Right lobe of liver (tissue), 6 donors: ENCODE measurements around the gene LMOD2. TPM values are rescaled to one million over a fixed set of nuclear protein-coding genes. Genes with fewer than 3 reads are reported as not detected.
"Not testable (repeated sequence)": the region's sequence is repeated elsewhere in the genome, so short reads cannot be mapped to it uniquely, and the experiment has no call there.

Experiments used
- ATAC-seq, 4 donors: fragments of 200-7000 bp; cut with Tn5 transposase; one replicate each; pipeline ENCODE4 v1.9.1; 2020; ENCODE audit warnings: mild to moderate bottlenecking in 4 of 4, moderate library complexity in 4 of 4
- DNase-seq, 3 donors: peaks; one replicate each; pipeline ENCODE4 v3.0.0-alpha.2; 2020
- H3K27ac ChIP-seq, 3 donors: fragments of 200-600 bp; one replicate each; pipeline ENCODE4 v1.8.0; 2022
- H3K27me3 ChIP-seq, 2 donors: fragments of 200-600 bp; one replicate each; pipeline ENCODE4 v1.8.0; 2022
- H3K36me3 ChIP-seq, 4 donors: fragments of 200-600 bp; sonication (generic) in 1 of 4; one replicate each; pipeline versions ENCODE4 v1.5.1 to v1.8.0; 2017 to 2022; ENCODE audit warnings: control low read depth in 1 of 4
- H3K4me1 ChIP-seq, 4 donors: fragments of 200-600 bp; sonication (generic) in 1 of 4; one replicate each; pipeline versions ENCODE4 v1.5.1 to v1.8.0; 2017 to 2022; ENCODE audit warnings: control low read depth in 1 of 4
- H3K4me3 ChIP-seq, 3 donors: fragments of 200-600 bp; one replicate each; pipeline ENCODE4 v1.8.0; 2022
- H3K9me3 ChIP-seq, 4 donors: fragments of 200-600 bp; sonication (generic) in 1 of 4; one replicate each; pipeline versions ENCODE4 v1.5.1 to v1.8.0; 2017 to 2022; ENCODE audit warnings: control low read depth in 1 of 4
- POLR2A ChIP-seq: fragments of 450-650 bp; IDR thresholded peaks from one replicate; pipeline ENCODE4 v1.6.1; 2017; ENCODE audit warnings: antibody characterized with exemption, mild to moderate bottlenecking
- whole genome bisulfite sequencing: methylation state at CpG from one replicate; pipeline ENCODE4 v1.1.6; 2018; ENCODE audit warnings: low coverage, low lambda C conversion rate; ENCODE audit not compliant: insufficient coverage; ENCODE audit errors: missing lambda C conversion rate; 5-methylcytosine and 5-hydroxymethylcytosine counted together
- intact Hi-C, 2 donors: fragments of 100-400 bp; cut with DNase I; formaldehyde crosslinking; loops; one replicate each; pipeline versions ENCODE4 v1.11.2 to v1.14.1; 2022
- total RNA-seq, 6 experiments: library from RNA; depleted of rRNA in 2 of 6; stranded (reverse); fragments of >200 nt in 2 of 6; fragmentation: NEBNext Ultra II Directional in 3 of 6; extraction: Animal tissue kit (Norgen Biotek cat#: 25700) in 3 of 6; gene quantifications; one replicate each; pipeline versions ENCODE4 v1.1.0 to v1.2.4, GENCODE V29; 2016 to 2023
- TF ChIP-seq, protein P1 (sequence below), 4 donors: fragments of 200-600 bp in 3 of 4; fragments of 450-650 bp in 1 of 4; IDR thresholded peaks; one replicate each; pipeline versions ENCODE4 v1.5.1 to v1.8.0; 2016 to 2022; ENCODE audit warnings: antibody characterized with exemption in 4 of 4, mild to moderate bottlenecking in 2 of 4
- donor health status: DM: no; HTN: yes; CAD: no.
- donor health status: DM: no; HTN: no; CAD: no.
- donor health status: DM: no; HTN: no; CAD: no.
- donor health status: DM: no; HTN: yes; CAD: no.
- donor health status: DM: no; HTN: yes; CAD: no.

LMOD2 gene
- total RNA-seq, 6 experiments from 2014 or later = 0.37 TPM; not detected in 5

DNA sequence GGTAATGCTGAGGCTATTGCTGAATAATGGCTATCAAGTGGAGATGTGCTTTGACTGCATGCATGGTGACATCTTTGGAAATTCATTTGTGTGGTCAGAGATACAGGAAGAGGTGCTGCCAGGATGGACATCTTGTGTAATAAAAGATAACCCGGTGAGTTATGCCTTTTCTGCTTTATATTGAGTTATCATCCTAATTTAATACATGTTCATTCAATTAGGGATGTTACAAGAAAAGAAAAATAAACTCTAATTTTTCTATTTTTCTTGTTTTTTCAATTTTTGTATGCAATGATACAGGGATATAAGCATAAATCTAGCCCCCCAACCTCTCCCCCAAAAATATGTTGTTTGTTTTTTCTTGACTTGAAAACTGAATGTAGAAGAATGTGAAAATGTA is 26.4 kb upstream of the LMOD2 start:
- H3K4me3 ChIP-seq = no peak overlapping the region
- ATAC-seq (no peak), DNase-seq (no peak)
- H3K27me3 ChIP-seq = no peaks in the 10 kb centered on the region
- no peaks in the 10 kb centered on the region for H3K36me3 ChIP-seq
- intact Hi-C loops = no loop called here
- no peak overlapping the region for H3K27ac ChIP-seq
- WGBS = 82% methylated on average over 1 of the region's 1 CpG
- no peaks in the 10 kb centered on the region for H3K4me1 ChIP-seq
- H3K9me3 ChIP-seq = no peaks in the 10 kb centered on the region
- TF ChIP-seq POLR2A = no peak
- TF ChIP-seq, protein P1, sequence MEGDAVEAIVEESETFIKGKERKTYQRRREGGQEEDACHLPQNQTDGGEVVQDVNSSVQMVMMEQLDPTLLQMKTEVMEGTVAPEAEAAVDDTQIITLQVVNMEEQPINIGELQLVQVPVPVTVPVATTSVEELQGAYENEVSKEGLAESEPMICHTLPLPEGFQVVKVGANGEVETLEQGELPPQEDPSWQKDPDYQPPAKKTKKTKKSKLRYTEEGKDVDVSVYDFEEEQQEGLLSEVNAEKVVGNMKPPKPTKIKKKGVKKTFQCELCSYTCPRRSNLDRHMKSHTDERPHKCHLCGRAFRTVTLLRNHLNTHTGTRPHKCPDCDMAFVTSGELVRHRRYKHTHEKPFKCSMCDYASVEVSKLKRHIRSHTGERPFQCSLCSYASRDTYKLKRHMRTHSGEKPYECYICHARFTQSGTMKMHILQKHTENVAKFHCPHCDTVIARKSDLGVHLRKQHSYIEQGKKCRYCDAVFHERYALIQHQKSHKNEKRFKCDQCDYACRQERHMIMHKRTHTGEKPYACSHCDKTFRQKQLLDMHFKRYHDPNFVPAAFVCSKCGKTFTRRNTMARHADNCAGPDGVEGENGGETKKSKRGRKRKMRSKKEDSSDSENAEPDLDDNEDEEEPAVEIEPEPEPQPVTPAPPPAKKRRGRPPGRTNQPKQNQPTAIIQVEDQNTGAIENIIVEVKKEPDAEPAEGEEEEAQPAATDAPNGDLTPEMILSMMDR (IDR thresholded peaks at IDR 0.05) = no peak

DNA sequence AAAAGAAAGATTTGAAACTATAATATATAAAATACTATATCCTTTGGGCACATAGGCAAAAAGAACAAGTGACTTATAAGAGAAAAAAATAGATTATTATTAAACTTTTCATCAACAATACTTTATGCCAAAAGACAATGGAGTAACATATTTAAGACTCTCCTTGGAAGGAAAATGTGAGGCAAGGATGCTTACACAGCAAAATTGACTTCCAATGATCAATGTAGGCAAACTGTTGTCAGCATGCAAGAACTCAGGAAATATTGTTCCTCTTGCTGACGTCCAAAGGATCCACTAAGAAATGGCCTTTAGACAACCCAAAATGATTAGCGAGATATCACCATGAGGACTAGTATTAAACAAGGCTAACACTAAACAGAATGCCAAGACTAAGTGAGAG is 22.9 kb upstream of the LMOD2 start:
- Histone ChIP-seq H3K4me3 (no peak overlapping the region), H3K27ac (no peak overlapping the region), H3K27me3 (no peaks in the 10 kb centered on the region), H3K36me3 (no peaks in the 10 kb centered on the region), H3K4me1 (no peaks in the 10 kb centered on the region), H3K9me3 (no peaks in the 10 kb centered on the region)
- no peak for ATAC-seq
- 71% methylated on average over 2 of the region's 2 CpGs for WGBS
- no peak for DNase-seq
- intact Hi-C loops = loop anchor here in 1 of 2 donors (10.0 kb wide), 1 partner anchor 232 kb away; no protein-coding TSS in a partner anchor
- TF ChIP-seq, protein P1 (IDR thresholded peaks at IDR 0.05) = no peak

DNA sequence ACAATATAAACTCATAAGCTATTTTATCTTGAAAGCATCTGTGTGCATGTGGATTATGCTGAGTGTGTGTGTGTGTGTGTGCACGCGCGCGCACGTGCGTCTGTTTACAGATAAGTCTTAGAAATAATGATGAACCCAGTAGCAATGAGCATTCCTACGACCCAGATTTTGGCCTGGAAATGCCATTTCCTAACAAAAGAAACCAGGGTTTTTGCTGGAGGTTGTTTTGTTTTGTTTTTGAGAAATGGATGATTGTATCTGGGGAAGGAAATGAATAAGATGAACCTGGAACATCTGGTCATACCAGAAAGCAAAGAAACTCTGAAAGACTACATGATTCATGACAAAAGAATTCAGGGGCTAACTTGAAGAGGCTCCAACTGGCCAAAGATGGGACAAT is 22.1 kb upstream of the LMOD2 start:
- intact Hi-C loops = loop anchor here in 1 of 2 donors (10.0 kb wide), 1 partner anchor 231 kb away; no protein-coding TSS in a partner anchor
- 74% methylated on average over 7 of the region's 7 CpGs for WGBS
- TF ChIP-seq, protein P1 (IDR thresholded peaks at IDR 0.05) = no peak
- TF ChIP-seq POLR2A = no peak
- no peaks in the 10 kb centered on the region for H3K27me3 ChIP-seq
- ATAC-seq = peak; percentile 27 to 70 (median 40)
- H3K27ac ChIP-seq = no peak overlapping the region
- H3K4me1 ChIP-seq = no peaks in the 10 kb centered on the region
- H3K4me3 ChIP-seq = no peak overlapping the region
- H3K9me3 ChIP-seq = no peaks in the 10 kb centered on the region
- no peaks in the 10 kb centered on the region for H3K36me3 ChIP-seq
- no peak for DNase-seq

DNA sequence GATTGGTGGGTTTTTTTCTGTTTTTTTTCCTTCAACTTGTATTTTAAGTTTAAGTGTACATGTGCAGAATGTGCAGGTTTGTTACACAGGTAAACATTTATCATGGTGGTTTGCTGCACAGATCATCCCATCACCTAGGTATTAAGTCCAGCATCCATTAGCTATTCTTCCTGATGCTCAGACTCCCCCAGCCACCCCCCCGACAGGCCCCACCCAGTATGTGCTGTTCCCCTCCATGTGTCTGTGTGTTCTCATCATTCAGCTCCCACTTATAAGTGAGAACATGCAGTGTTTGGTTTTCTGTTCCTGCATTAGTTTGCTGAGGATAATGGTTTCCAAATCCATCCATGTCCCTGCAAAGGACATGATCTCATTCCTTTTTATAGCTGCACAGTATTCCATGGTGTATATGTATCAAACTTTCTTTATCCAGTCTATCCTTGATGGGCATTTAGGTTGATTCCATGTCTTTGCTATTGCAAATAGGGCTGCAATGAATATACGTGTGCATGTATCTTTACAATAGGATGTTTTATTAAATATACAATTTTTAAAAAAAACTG is 21.6 kb upstream of the LMOD2 start:
- intact Hi-C loops = loop anchor here in 1 of 2 donors (10.0 kb wide), 1 partner anchor 231 kb away; no protein-coding TSS in a partner anchor
- not testable (repeated sequence) for H3K36me3 ChIP-seq, ATAC-seq, H3K27me3 ChIP-seq, H3K9me3 ChIP-seq, H3K4me1 ChIP-seq, H3K27ac ChIP-seq, H3K4me3 ChIP-seq, DNase-seq
- 63% methylated on average over 2 of the region's 2 CpGs for WGBS

DNA sequence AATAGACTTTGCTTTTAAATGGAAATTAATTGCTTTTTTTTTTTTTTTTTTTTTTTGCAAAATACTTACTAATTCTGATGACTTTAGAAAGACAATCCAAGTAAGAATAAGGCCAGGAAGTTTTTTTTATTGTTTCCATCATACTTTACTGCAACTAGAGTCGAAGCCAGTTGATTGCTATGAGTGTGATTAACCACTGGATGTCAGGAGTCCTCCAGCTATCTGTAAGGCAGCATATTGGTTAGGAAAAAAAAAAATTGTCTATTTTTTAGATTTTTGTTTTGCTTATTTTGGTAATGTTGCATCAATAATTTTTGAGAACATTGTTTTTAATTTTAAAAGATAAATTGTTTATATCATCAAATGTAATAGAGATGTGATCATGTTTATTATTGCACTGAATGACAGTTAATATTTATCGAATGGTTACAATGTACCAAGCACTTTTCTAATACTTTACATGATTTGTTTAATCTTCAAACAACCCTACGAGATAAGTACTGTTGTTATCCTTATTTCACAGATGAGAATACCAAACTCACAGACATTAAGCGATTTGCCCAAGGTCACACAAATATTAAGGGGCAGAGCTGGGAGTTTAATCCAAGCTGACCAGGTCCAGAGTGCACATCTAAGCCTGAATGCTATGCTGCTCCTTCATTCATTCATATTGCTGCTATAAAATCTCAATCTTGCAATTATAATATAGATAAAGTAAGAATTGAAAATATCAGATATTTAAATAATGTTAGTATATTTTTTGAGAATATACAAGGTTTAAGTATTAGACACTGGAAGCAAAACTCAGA is 19.9 kb upstream of the LMOD2 start:
- H3K4me3 ChIP-seq = no peak overlapping the region
- TF ChIP-seq, protein P1 (IDR thresholded peaks at IDR 0.05) = peak; percentile 58 to 79 (median 72)
- TF ChIP-seq POLR2A = no peak
- no peaks in the 10 kb centered on the region for H3K9me3 ChIP-seq
- intact Hi-C loops = loop anchor here in 1 of 2 donors (10.0 kb wide), 1 partner anchor 229 kb away; no protein-coding TSS in a partner anchor
- peak; percentile 81 to 96 (median 90) for ATAC-seq
- no peak for DNase-seq
- no peaks in the 10 kb centered on the region for H3K36me3 ChIP-seq
- WGBS = 11% methylated on average over 4 of the region's 4 CpGs
- no peaks in the 10 kb centered on the region for H3K4me1 ChIP-seq
- no peak overlapping the region for H3K27ac ChIP-seq
- no peaks in the 10 kb centered on the region for H3K27me3 ChIP-seq
